GM11168 (cell line): ENCODE data around the gene TLN1.

Source experiments
- in situ Hi-C: fragments of 300-500 bp; cut with MboI; formaldehyde crosslinking; loops from one replicate; pipeline ENCODE4 v1.12.0; 2022; ENCODE audit warnings: low sequenced_read_pairs; ENCODE audit not compliant: unreplicated experiment

TLN1 gene

DNA sequence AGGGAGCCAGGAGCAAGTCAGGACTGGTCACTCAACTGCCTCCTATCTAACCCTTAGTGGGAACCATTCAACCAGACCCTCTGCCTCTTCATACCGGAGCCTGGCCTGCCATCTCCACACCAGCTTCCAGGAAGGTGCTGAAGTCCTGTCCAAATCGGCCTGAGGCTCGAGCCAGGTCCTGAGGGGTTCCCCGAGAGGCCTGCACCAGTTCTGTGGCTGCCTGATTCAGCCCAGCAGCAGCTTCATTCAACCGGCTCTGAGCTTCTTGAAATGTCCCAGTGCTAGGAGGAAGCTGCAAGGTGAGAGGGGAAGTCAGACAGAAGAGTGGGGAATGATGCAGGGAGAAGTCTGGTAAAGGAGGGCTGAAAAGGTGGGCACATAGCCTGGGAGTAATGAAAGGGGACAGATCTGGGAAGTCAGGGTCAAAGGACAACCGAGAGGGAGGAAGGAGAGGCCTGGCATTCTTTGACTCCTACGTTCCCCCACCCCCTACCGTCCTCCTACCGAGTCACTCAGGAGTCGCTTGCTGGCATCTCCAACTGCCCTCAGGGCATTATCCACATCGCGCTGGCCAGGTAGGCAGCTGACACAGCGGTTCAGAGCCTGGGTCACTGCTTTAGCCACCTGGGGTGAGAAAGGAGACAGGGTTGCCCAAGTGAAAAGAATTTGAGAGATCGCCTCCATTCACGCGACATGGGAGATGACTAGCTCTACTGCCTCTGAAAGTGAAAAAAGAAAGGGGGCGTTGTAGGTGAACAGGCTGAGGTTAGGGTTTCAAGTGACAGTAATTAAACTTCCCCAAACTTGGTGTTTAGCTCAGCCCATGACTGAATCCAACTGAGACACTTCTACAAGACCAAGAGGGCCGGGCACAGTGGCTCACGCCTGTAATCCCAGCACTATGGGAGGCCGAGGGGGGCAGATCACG lies 20.2 kb downstream of the TLN1 start:
- in situ Hi-C loops, result no loop called here

- in situ Hi-C loops, result no loop called here
Observed at GRCh38 chr9:35710818-35711500, 21.0 kb downstream of the TLN1 start.

DNA sequence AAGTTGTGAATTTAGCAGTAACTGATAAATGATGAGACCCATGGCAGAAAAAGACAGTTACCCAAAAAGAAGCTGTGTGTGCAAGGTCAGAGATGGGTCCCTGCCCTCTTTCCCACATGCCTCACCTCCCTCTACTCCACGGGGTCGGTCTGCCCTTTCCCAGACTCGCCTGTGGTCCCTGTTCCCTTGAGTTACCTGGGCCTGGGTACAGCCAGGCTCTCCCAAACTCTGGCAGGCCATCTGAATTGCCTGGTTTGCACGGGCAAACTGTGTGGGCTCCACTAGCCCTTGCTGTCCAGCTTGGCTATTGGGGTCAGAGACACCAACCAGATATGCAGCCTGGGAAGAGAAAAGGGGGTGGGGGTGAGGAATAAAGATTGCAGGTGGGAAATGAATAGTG lies 23.8 kb downstream of the TLN1 start:
- in situ Hi-C loops, result no loop called here

DNA sequence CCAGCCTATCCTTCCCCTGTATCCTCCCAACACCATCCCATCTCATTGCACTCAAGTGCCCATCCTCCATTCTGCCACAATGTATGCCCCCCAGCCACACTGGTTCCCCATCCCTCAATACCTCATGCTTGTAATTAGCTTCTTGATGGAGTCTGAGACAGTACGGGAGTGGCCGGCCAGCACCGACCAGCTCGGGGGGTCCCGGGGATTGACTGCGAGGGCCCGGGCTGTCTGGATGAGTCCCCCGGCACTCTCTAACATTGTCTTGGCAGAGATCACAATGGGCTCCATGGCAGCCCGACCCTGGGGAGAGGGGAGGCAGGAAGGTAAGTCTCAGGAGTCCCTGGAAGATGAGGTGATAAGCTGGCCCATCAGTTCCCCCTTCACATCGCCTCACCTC lies 25.0 kb downstream of the TLN1 start:
- in situ Hi-C loops, result no loop called here

- in situ Hi-C loops, result no loop called here
Observed at GRCh38 chr9:35705836-35706430, 26.1 kb downstream of the TLN1 start.

DNA sequence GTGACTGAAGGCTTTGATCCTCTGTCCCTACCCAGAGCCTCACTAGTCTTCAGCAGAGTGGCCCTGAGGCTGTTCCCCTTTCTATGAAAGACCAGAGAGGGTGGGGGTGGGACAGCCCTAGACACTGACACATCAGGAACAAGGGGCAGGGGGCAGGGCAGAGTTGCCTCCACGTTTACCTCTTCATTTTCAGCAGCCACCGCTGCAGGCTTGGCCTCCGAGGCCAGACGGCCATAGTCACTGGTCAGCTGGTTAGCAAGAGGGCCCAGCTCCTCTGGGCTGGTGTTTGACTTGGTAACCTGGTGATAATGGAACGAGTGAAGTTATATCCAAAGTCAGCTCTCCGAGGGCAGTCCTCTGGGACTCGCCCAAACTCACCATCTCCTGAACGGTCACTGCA lies 26.6 kb downstream of the TLN1 start:
- in situ Hi-C loops, result no loop called here

GRCh38 chr9:35703906-35704672 lies 27.9 kb downstream of the TLN1 start:
- in situ Hi-C loops, result no loop called here

DNA sequence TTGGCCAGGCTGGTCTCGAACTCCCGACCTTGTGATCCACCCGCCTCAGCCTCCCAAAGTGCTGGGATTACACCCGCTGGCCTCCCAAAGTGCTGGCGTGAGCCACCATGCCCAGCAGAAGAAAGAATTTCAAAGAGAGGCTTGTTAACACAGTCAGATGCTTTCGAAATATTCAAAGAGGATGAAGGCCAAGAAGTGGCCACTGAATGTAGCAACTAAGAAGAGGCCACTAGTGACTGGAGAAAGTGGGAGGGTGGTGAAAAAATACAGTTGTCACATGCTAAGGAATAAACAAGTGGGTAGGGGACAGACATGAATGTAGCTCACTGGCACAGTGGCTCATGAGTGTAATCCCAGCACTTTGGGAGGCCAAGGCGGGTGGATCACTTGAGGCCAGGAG lies 29.3 kb downstream of the TLN1 start:
- in situ Hi-C loops, result no loop called here

DNA sequence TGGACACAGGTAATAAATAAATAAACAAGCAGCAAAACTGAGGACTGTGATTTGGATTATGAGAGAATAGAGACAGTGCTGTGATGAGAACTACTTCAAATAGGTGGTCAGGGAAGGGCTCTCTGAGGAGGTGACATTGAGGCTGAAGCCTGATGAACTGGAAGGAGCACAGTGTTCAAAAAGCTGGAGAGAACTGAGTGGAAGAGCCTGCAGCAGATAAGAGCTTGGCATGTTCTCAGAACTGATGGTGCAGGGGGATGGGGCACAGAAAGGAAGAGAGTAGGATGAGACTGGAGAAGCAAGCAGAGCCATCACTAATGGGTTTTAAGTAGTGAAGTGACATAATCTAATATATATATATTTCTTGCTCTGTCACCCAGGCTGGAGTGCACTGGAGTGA lies 31.1 kb downstream of the TLN1 start:
- in situ Hi-C loops, result no loop called here

- in situ Hi-C loops, result no loop called here
Observed at GRCh38 chr9:35700031-35700430, 32.0 kb downstream of the TLN1 start.

GRCh38 chr9:35698231-35698630 lies 33.8 kb downstream of the TLN1 start:
- in situ Hi-C loops, result no loop called here

DNA sequence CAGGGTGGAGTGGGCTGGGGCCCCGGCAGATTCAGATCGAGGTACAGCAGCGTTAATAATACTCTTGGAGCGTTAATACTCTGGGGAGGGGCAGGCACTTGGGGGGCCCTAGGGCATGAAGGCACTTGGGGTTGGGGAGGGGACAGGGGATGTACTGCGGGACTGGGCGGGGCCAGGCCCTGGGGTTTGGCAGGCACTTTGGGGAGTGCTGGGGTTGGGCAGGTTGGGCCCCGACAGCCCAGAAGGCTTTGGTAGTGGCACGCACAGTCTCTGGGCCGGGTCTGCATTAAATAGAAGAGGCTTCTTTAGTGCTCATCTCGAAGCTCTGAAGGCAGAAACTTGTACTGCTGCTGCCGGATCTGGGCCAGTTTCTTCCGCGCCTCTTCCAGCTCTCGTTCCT lies 34.5 kb downstream of the TLN1 start:
- in situ Hi-C loops, result no loop called here

GRCh38 chr9:35696520-35697215 lies 35.3 kb downstream of the TLN1 start:
- in situ Hi-C loops, result no loop called here

DNA sequence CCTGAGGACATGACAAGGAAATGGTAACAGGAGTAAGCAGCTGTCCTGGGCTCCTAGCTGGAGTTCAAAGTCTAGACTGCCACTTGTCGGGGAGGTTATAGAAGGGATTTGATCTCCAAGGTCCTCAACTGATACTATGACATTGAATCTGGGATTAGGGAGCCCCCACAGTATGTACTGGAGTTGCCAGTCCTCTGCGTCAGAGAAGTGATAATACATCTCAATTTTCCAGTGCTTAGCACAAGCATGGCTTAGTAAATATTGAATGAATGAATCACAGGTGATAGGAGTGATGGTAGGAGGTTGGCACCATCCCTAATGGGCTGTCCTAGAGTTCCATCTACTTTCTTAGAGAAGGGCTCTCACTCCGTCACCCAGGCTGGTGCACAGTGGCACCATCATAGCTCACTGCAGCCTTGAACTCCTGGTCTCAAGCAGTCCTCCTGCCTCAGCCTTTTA lies 36.0 kb downstream of the TLN1 start:
- in situ Hi-C loops, result no loop called here

- in situ Hi-C loops, result no loop called here
Observed at GRCh38 chr9:35691757-35692301, 40.2 kb downstream of the TLN1 start.

GRCh38 chr9:35691334-35691650 lies 40.7 kb downstream of the TLN1 start:
- in situ Hi-C loops, result no loop called here

DNA sequence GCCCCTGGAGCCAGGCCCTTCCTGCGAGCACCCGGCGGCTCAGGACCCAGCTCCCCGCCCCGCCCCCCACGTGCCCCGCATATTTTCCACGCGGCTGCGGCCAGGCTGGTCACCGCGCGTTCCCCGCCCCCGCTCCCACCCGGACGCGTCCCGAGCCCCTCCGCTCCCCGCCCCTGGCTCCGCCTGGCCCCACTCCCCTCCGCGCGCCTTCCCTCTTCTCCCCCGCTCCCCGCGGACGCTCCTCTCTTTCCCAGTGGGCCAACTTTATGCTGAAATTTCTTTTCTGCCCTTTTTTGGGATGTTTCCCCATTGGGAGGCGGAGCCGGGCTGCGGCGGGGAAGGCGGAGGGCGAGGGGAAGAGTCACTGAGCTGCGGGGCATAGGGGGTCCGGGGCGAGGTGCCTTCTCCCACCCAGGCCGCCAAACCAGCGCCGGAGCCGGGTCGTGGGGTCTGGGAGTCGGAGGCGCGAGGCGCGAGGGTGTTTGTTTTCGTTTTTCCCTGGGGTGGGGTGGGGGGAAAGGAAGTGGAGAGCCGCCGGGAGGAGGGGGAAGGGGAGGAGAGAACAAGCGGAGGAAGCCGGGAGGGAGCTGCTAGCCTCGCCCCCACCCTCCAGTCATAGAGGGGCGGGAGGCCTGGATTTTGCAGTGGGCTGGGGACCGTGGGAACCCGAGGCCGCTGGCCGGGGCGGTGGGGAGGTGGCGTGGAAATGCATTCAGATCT lies 41.2 kb downstream of the TLN1 start:
- in situ Hi-C loops, result no loop called here

GRCh38 chr9:35690294-35690613 lies 41.7 kb downstream of the TLN1 start:
- in situ Hi-C loops, result no loop called here

- in situ Hi-C loops, result no loop called here
Observed at GRCh38 chr9:35689542-35690293, 42.3 kb downstream of the TLN1 start, which contains the start of gene TPM2. TSS of gene TPM2 (minus strand) at chr9:35689925. CDS start at chr9:35689817, 108 bp downstream.
